Adrenal gland (tissue), 5 donors: ENCODE measurements around the gene SFTPA1.

Experiments used
- CTCF ChIP-seq, 6 experiments: fragments of 450-650 bp in 4 of 6; fragments of 200-600 bp in 2 of 6; sonication (generic) in 1 of 6; IDR thresholded peaks; 1 replicate in 5 of 6; 2 replicates in 1 of 6; pipeline versions ENCODE4 v1.5.1 to v1.8.0; 2016 to 2021; ENCODE audit warnings: antibody characterized with exemption in 6 of 6, mild to moderate bottlenecking in 2 of 6, moderate library complexity in 1 of 6
- POLR2A ChIP-seq, 2 donors: fragments of 450-650 bp; IDR thresholded peaks; one replicate each; pipeline ENCODE4 v1.6.1; 2017; ENCODE audit warnings: antibody characterized with exemption in 2 of 2, mild to moderate bottlenecking in 2 of 2, moderate library complexity in 1 of 2
- donor health status: DM: no; HTN: no; CAD: no.

GRCh38 chr10:79583488-79584024 lies 27.2 kb upstream of the SFTPA1 start:
- no peak for TF ChIP-seq POLR2A (IDR thresholded peaks at IDR 0.05)
- no peak for TF ChIP-seq CTCF (IDR thresholded peaks at IDR 0.05)
